Prostate gland (tissue), 2 donors: ENCODE results near the gene INPP4B.

Experiments used
- CTCF ChIP-seq, 4 experiments: fragments of 200-600 bp in 2 of 4; fragments of 450-650 bp in 2 of 4; sonication (generic) in 2 of 4; IDR thresholded peaks; 1 replicate in 3 of 4; 2 replicates in 1 of 4; pipeline ENCODE4 v1.5.1; 2016 to 2019; ENCODE audit warnings: antibody characterized with exemption in 4 of 4, mild to moderate bottlenecking in 2 of 4, moderate library complexity in 2 of 4
- POLR2A ChIP-seq: fragments of 450-650 bp; IDR thresholded peaks from one replicate; pipeline ENCODE4 v1.6.1; 2016; ENCODE audit warnings: antibody characterized with exemption, mild to moderate bottlenecking

GRCh38 chr4:142341268-142341667 lies 504.8 kb downstream of the INPP4B start:
- TF ChIP-seq CTCF (IDR thresholded peaks at IDR 0.05) (no peak), POLR2A (no peak)
